OCI-LY7 (cell line): ENCODE measurements around the gene KCNQ1OT1.

Experiments
- EZH2phosphoT487 ChIP-seq: fragments of 200-600 bp; sonication (generic); IDR thresholded peaks from 2 replicates; pipeline ENCODE4 v1.6.1; 2018; ENCODE audit warnings: low read depth, borderline replicate concordance, mild to moderate bottlenecking, mixed run types, antibody characterized with exemption, low read length, moderate library complexity, mixed read lengths
- TF ChIP-seq, protein P1 (sequence below): fragments of 200-600 bp; sonication (generic); conservative IDR thresholded peaks from 2 replicates; pipeline ENCODE4 v1.5.1; 2014; ENCODE audit warnings: mild to moderate bottlenecking, antibody characterized with exemption, low read length, moderate library complexity, mixed read lengths

DNA sequence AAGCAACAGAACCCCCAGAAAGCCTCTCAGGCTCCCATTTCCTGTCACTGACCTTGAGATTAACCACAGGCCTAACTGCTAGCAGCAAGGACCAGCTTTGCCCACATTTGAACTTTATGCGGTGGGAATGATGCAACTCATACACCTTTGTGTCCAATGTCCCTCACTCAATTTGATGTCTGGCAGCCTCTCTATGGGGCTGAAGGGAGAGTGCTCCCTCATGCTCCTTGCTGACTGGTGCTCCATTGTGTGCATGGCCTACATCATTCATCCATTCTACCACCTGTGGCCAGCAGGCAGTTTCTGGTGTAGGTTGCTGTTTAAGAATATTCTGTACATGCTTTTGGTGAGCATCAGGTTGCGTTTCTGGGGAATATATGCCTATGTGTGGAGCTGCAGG lies 31.9 kb downstream of the KCNQ1OT1 start:
- TF ChIP-seq, protein P1, sequence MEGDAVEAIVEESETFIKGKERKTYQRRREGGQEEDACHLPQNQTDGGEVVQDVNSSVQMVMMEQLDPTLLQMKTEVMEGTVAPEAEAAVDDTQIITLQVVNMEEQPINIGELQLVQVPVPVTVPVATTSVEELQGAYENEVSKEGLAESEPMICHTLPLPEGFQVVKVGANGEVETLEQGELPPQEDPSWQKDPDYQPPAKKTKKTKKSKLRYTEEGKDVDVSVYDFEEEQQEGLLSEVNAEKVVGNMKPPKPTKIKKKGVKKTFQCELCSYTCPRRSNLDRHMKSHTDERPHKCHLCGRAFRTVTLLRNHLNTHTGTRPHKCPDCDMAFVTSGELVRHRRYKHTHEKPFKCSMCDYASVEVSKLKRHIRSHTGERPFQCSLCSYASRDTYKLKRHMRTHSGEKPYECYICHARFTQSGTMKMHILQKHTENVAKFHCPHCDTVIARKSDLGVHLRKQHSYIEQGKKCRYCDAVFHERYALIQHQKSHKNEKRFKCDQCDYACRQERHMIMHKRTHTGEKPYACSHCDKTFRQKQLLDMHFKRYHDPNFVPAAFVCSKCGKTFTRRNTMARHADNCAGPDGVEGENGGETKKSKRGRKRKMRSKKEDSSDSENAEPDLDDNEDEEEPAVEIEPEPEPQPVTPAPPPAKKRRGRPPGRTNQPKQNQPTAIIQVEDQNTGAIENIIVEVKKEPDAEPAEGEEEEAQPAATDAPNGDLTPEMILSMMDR = no peak
- TF ChIP-seq EZH2phosphoT487 = no peak
